WTC11 (cell line): ENCODE measurements around the gene ADGRL3. TPM values are rescaled to one million over a fixed set of nuclear protein-coding genes. Genes with fewer than 3 reads are reported as not detected.

Source experiments
- ATAC-seq: fragments of 200-7000 bp; cut with Tn5 transposase; 2 replicates; pipeline ENCODE4 v1.10.0; 2021; ENCODE audit warnings: mild to moderate bottlenecking, moderate library complexity
- CTCF ChIA-PET: fragments of 300-600 bp; sonication (Branson Sonifier 250); formaldehyde crosslinking; loops from one replicate; lab custom pipeline; 2021; ENCODE audit warnings: antibody characterized with exemption; lab: Charles Lee
- POLR2A ChIA-PET: fragments of 350-600 bp; sonication (Branson Sonifier 250); formaldehyde crosslinking; loops from one replicate; lab custom pipeline; 2021; ENCODE audit warnings: antibody characterized with exemption; lab: Charles Lee
- DNase-seq: peaks from one replicate; pipeline ENCODE4 v3.0.0; 2021; ENCODE audit warnings: low spot score
- H3K27ac Mint-ChIP-seq: 2 replicates; pipeline ENCODE4 v1.8.0; 2021; ENCODE audit warnings: mixed read lengths
- H3K27me3 Mint-ChIP-seq: 2 replicates; pipeline ENCODE4 v1.8.0; 2021; ENCODE audit warnings: low read depth, mild to moderate bottlenecking, moderate library complexity, mixed read lengths
- H3K36me3 Mint-ChIP-seq: 2 replicates; pipeline ENCODE4 v1.8.0; 2021; ENCODE audit warnings: mixed read lengths
- H3K4me1 Mint-ChIP-seq: 2 replicates; pipeline ENCODE4 v1.8.0; 2022; ENCODE audit warnings: mixed read lengths
- H3K4me3 Mint-ChIP-seq: 2 replicates; pipeline ENCODE4 v1.8.0; 2021; ENCODE audit warnings: mild to moderate bottlenecking, moderate library complexity, mixed read lengths
- H3K9me3 Mint-ChIP-seq: 2 replicates; pipeline ENCODE4 v1.8.0; 2021; ENCODE audit warnings: mixed read lengths
- CREB1 ChIP-seq: sonication (generic); formaldehyde crosslinking; IDR thresholded peaks from 2 replicates; pipeline ENCODE4 v1.8.0; 2023; ENCODE audit warnings: mild to moderate bottlenecking, missing genetic modification reagents
- CREM ChIP-seq: sonication (generic); formaldehyde crosslinking; IDR thresholded peaks from 2 replicates; pipeline ENCODE4 v1.8.1; 2022; ENCODE audit warnings: mild to moderate bottlenecking, missing genetic modification reagents, moderate library complexity
- EMX1 ChIP-seq: fragments of 250-450 bp; sonication (Bioruptor Pico); IDR thresholded peaks from 2 replicates; pipeline ENCODE4 v1.8.0; 2021; ENCODE audit warnings: mild to moderate bottlenecking
- FOXJ3 ChIP-seq: sonication (generic); formaldehyde crosslinking; IDR thresholded peaks from 2 replicates; pipeline ENCODE4 v1.9.0; 2021; ENCODE audit warnings: missing genetic modification reagents, mild to moderate bottlenecking, borderline replicate concordance
- JUN ChIP-seq: sonication (generic); formaldehyde crosslinking; IDR thresholded peaks from 2 replicates; pipeline ENCODE4 v1.8.0; 2023; ENCODE audit warnings: mild to moderate bottlenecking, missing genetic modification reagents
- MXD4 ChIP-seq: fragments of 250-450 bp; sonication (Bioruptor Pico); IDR thresholded peaks from 2 replicates; pipeline ENCODE4 v1.8.0; 2021; ENCODE audit warnings: mild to moderate bottlenecking, moderate library complexity, borderline replicate concordance
- NR1H2 ChIP-seq: sonication (generic); formaldehyde crosslinking; IDR thresholded peaks from 2 replicates; pipeline ENCODE4 v1.9.0; 2021; ENCODE audit warnings: mild to moderate bottlenecking, moderate library complexity, missing genetic modification reagents
- RELA ChIP-seq: sonication (generic); formaldehyde crosslinking; IDR thresholded peaks from 2 replicates; pipeline ENCODE4 v1.8.1; 2022; ENCODE audit warnings: missing genetic modification reagents, mild to moderate bottlenecking, borderline replicate concordance
- SMAD3 ChIP-seq: sonication (generic); formaldehyde crosslinking; IDR thresholded peaks from 2 replicates; pipeline ENCODE4 v1.8.0; 2022; ENCODE audit warnings: missing genetic modification reagents, mild to moderate bottlenecking, borderline replicate concordance
- SMAD4 ChIP-seq: sonication (generic); formaldehyde crosslinking; IDR thresholded peaks from 2 replicates; pipeline ENCODE4 v1.8.0; 2022; ENCODE audit warnings: mild to moderate bottlenecking, missing genetic modification reagents
- SOX15 ChIP-seq: fragments of 250-450 bp; sonication (Bioruptor Pico); IDR thresholded peaks from 2 replicates; pipeline ENCODE4 v1.9.0; 2021; ENCODE audit warnings: mild to moderate bottlenecking
- TP53 ChIP-seq: sonication (generic); formaldehyde crosslinking; IDR thresholded peaks from 2 replicates; pipeline ENCODE4 v1.8.1; 2023; ENCODE audit warnings: mild to moderate bottlenecking, missing genetic modification reagents
- ZBTB43 ChIP-seq: sonication (generic); formaldehyde crosslinking; IDR thresholded peaks from 2 replicates; pipeline ENCODE4 v1.8.1; 2023; ENCODE audit warnings: mild to moderate bottlenecking, missing genetic modification reagents
- ZNF232 ChIP-seq: sonication (generic); formaldehyde crosslinking; IDR thresholded peaks from 2 replicates; pipeline ENCODE4 v1.8.0; 2022; ENCODE audit warnings: mild to moderate bottlenecking, missing genetic modification reagents
- ZNF263 ChIP-seq: sonication (generic); formaldehyde crosslinking; IDR thresholded peaks from 2 replicates; pipeline ENCODE4 v1.8.1; 2022; ENCODE audit warnings: low read depth, mild to moderate bottlenecking, moderate library complexity, missing genetic modification reagents
- ZNF416 ChIP-seq: fragments of 250-450 bp; sonication (Bioruptor Pico); IDR thresholded peaks from 2 replicates; pipeline ENCODE4 v1.9.0; 2021; ENCODE audit warnings: mild to moderate bottlenecking, inconsistent platforms
- ZNF671 ChIP-seq: fragments of 250-450 bp; sonication (Bioruptor Pico); IDR thresholded peaks from 2 replicates; pipeline ENCODE4 v1.8.0; 2021; ENCODE audit warnings: mild to moderate bottlenecking
- total RNA-seq: library from RNA; stranded (reverse); gene quantifications from 3 replicates; pipeline ENCODE4 v1.2.3, GENCODE V29; 2021
- TF ChIP-seq, protein P1 (sequence below): sonication (generic); formaldehyde crosslinking; IDR thresholded peaks from 2 replicates; pipeline ENCODE4 v1.8.0; 2022; ENCODE audit warnings: mild to moderate bottlenecking, missing genetic modification reagents
- TF ChIP-seq, protein P2 (sequence below): sonication (generic); formaldehyde crosslinking; IDR thresholded peaks from 2 replicates; pipeline ENCODE4 v1.8.1; 2023; ENCODE audit warnings: mild to moderate bottlenecking, missing genetic modification reagents, moderate library complexity
- TF ChIP-seq, protein P3 (sequence below): sonication (generic); formaldehyde crosslinking; IDR thresholded peaks from 2 replicates; pipeline ENCODE4 v1.8.1; 2023; ENCODE audit warnings: mild to moderate bottlenecking, missing genetic modification reagents
- TF ChIP-seq, protein P4 (sequence below): sonication (generic); formaldehyde crosslinking; conservative IDR thresholded peaks from 2 replicates; pipeline ENCODE4 v1.8.1; 2022; ENCODE audit warnings: mild to moderate bottlenecking, missing genetic modification reagents
- TF ChIP-seq, protein P5 (sequence below): sonication (generic); formaldehyde crosslinking; IDR thresholded peaks from 2 replicates; pipeline ENCODE4 v1.8.1; 2022; ENCODE audit warnings: missing genetic modification reagents, borderline replicate concordance
- TF ChIP-seq, protein P6 (sequence below): sonication (generic); formaldehyde crosslinking; IDR thresholded peaks from 2 replicates; pipeline ENCODE4 v1.8.1; 2023; ENCODE audit warnings: mild to moderate bottlenecking, missing genetic modification reagents, moderate library complexity

ADGRL3 gene
- total RNA-seq, 1 experiment from 2014 or later = 8.7 TPM

- TF ChIP-seq, protein P1, sequence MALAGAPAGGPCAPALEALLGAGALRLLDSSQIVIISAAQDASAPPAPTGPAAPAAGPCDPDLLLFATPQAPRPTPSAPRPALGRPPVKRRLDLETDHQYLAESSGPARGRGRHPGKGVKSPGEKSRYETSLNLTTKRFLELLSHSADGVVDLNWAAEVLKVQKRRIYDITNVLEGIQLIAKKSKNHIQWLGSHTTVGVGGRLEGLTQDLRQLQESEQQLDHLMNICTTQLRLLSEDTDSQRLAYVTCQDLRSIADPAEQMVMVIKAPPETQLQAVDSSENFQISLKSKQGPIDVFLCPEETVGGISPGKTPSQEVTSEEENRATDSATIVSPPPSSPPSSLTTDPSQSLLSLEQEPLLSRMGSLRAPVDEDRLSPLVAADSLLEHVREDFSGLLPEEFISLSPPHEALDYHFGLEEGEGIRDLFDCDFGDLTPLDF (CRISPR knock-in tag) = no peak
Measured at GRCh38 chr4:61442936-61443335, 242.8 kb downstream of the ADGRL3 start (continued).

GRCh38 chr4:61443813-61444510 is 243.8 kb downstream of the ADGRL3 start:
- Mint-ChIP-seq H3K9me3 (no peaks in the 10 kb centered on the region), H3K36me3 (no peaks in the 10 kb centered on the region), H3K4me3 (no peak overlapping the region), H3K27me3 (no peaks in the 10 kb centered on the region), H3K27ac (no peak overlapping the region), H3K4me1 (no peaks in the 10 kb centered on the region)
- DNase-seq (no peak), ATAC-seq (no peak)
- no peak for TF ChIP-seq SOX15
- TF ChIP-seq FOXJ3 = no peak
- no peak for TF ChIP-seq CREB1 (CRISPR knock-in tag)
- no peak for TF ChIP-seq NR1H2
- no peak for TF ChIP-seq JUN (CRISPR knock-in tag)
- no peak for TF ChIP-seq ZNF263
- TF ChIP-seq SMAD4 (CRISPR knock-in tag) = no peak
- ChIA-PET CTCF (no interaction called here), POLR2A (no interaction called here)

DNA sequence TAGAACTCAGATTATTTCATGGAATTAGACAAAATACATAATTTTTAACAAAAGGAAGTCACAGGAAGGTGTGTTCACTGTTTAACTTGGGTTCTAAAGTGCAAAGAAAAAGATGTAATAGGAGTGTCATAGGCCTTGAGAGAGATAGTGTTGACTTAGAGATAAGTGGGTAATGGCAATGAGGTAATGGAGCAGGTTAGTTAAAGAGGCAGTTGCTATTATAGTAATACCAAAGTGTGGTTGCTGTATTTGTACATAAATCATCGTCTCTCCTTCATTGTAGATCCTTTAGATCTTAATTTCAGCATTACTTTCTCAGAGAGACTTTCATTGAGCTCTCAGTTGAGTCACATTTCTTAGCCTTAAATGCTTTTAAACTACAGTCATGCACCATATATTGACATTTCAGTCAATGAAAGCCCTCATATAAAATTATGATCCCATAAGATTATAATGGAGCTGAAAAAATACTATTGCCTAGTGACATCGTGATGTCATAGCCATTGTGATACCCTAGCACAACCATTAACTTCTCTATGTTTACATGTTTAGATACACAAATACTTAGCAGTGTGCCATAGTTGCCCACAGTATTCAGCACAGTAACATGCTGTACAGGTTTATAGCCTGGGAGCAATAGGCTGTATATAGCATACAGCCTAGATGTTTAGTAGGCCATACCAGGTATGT is 245.4 kb downstream of the ADGRL3 start:
- DNase-seq (no peak), ATAC-seq (no peak)
- CTCF ChIA-PET = no interaction called here
- no peaks in the 10 kb centered on the region for H3K27me3 Mint-ChIP-seq
- H3K4me1 Mint-ChIP-seq = no peaks in the 10 kb centered on the region
- TF ChIP-seq ZNF232 (CRISPR knock-in tag) = no peak
- TF ChIP-seq, protein P2, sequence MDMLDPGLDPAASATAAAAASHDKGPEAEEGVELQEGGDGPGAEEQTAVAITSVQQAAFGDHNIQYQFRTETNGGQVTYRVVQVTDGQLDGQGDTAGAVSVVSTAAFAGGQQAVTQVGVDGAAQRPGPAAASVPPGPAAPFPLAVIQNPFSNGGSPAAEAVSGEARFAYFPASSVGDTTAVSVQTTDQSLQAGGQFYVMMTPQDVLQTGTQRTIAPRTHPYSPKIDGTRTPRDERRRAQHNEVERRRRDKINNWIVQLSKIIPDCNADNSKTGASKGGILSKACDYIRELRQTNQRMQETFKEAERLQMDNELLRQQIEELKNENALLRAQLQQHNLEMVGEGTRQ (CRISPR knock-in tag) = no peak
- TF ChIP-seq, protein P3, sequence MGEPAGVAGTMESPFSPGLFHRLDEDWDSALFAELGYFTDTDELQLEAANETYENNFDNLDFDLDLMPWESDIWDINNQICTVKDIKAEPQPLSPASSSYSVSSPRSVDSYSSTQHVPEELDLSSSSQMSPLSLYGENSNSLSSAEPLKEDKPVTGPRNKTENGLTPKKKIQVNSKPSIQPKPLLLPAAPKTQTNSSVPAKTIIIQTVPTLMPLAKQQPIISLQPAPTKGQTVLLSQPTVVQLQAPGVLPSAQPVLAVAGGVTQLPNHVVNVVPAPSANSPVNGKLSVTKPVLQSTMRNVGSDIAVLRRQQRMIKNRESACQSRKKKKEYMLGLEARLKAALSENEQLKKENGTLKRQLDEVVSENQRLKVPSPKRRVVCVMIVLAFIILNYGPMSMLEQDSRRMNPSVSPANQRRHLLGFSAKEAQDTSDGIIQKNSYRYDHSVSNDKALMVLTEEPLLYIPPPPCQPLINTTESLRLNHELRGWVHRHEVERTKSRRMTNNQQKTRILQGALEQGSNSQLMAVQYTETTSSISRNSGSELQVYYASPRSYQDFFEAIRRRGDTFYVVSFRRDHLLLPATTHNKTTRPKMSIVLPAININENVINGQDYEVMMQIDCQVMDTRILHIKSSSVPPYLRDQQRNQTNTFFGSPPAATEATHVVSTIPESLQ (CRISPR knock-in tag) = no peak
- no peak for TF ChIP-seq SMAD3 (CRISPR knock-in tag)
- TF ChIP-seq TP53 = no peak
- TF ChIP-seq, protein P4, sequence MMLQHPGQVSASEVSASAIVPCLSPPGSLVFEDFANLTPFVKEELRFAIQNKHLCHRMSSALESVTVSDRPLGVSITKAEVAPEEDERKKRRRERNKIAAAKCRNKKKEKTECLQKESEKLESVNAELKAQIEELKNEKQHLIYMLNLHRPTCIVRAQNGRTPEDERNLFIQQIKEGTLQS = no peak
- no peak for TF ChIP-seq SOX15
- TF ChIP-seq ZNF416 = no peak
- TF ChIP-seq MXD4 (CRISPR knock-in tag) = no peak
- no peak for TF ChIP-seq ZNF671 (CRISPR knock-in tag)
- no peak for TF ChIP-seq EMX1
- TF ChIP-seq, all 79 proteins: peak for 0
- POLR2A ChIA-PET = no interaction called here
- Mint-ChIP-seq H3K27ac (no peak overlapping the region), H3K36me3 (no peaks in the 10 kb centered on the region), H3K4me3 (no peak overlapping the region), H3K9me3 (no peaks in the 10 kb centered on the region)

DNA sequence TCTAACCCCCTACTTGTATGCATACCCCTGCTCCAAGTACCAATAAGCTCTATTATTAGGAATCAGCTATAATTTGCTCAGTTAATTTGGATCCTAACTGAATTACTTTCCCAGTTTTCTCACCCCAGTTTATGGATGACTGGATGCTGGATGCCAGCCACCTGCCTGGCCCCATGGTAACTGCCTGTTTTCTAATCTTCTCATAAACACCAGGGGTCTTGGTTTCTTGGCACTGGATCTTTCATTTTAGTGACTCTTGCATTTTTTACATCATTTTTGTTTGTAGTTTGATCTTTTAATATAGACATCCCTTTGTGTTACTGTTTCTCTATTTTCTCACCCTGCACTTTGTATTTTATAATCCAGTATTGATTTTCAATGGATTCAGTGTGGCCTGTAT is 246.8 kb downstream of the ADGRL3 start:
- no peaks in the 10 kb centered on the region for H3K36me3 Mint-ChIP-seq
- TF ChIP-seq RELA (CRISPR knock-in tag) = no peak
- no peak for TF ChIP-seq TP53
- no peak for TF ChIP-seq ZBTB43 (CRISPR knock-in tag)
- no peak for TF ChIP-seq CREM (CRISPR knock-in tag)
- TF ChIP-seq, protein P5, sequence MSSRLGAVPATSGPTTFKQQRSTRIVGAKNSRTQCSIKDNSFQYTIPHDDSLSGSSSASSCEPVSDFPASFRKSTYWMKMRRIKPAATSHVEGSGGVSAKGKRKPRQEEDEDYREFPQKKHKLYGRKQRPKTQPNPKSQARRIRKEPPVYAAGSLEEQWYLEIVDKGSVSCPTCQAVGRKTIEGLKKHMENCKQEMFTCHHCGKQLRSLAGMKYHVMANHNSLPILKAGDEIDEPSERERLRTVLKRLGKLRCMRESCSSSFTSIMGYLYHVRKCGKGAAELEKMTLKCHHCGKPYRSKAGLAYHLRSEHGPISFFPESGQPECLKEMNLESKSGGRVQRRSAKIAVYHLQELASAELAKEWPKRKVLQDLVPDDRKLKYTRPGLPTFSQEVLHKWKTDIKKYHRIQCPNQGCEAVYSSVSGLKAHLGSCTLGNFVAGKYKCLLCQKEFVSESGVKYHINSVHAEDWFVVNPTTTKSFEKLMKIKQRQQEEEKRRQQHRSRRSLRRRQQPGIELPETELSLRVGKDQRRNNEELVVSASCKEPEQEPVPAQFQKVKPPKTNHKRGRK = no peak
- TF ChIP-seq, protein P6, sequence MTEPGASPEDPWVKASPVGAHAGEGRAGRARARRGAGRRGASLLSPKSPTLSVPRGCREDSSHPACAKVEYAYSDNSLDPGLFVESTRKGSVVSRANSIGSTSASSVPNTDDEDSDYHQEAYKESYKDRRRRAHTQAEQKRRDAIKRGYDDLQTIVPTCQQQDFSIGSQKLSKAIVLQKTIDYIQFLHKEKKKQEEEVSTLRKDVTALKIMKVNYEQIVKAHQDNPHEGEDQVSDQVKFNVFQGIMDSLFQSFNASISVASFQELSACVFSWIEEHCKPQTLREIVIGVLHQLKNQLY = no peak

More for the DNA sequence above, 246.8 kb downstream of the ADGRL3 start:
- POLR2A ChIA-PET = no interaction called here
- Mint-ChIP-seq H3K27ac (no peak overlapping the region), H3K4me1 (no peaks in the 10 kb centered on the region), H3K4me3 (no peak overlapping the region), H3K27me3 (no peaks in the 10 kb centered on the region), H3K9me3 (no peaks in the 10 kb centered on the region)
- CTCF ChIA-PET = no interaction called here
- DNase-seq (no peak), ATAC-seq (no peak)
